Endothelial cell of umbilical vein (primary cell): Measurements from ENCODE around the gene CALCOCO1.

Experiments used
- EZH2 ChIP-seq: IDR thresholded peaks from 2 replicates; pipeline ENCODE4 v1.6.1; 2012; ENCODE audit warnings: borderline replicate concordance, low read depth, mild to moderate bottlenecking, moderate library complexity, low read length, inconsistent platforms; ENCODE audit not compliant: severe bottlenecking
- FOS ChIP-seq: IDR thresholded peaks from 2 replicates; pipeline ENCODE4 v1.6.1; 2011; ENCODE audit warnings: mild to moderate bottlenecking, low read length, moderate library complexity, borderline replicate concordance; ENCODE audit not compliant: insufficient read depth
- GATA2 ChIP-seq: IDR thresholded peaks from 2 replicates; pipeline ENCODE4 v1.7.0; 2011; ENCODE audit warnings: low read depth, mild to moderate bottlenecking, moderate library complexity, mixed read lengths, low read length; ENCODE audit not compliant: insufficient read length, insufficient read depth
- JUN ChIP-seq: IDR thresholded peaks from 2 replicates; pipeline ENCODE4 v1.6.1; 2011; ENCODE audit warnings: borderline replicate concordance, low read depth; ENCODE audit not compliant: insufficient read length, insufficient read depth
- MYC ChIP-seq: IDR thresholded peaks from one replicate; pipeline ENCODE4 v1.6.1; 2011; ENCODE audit warnings: mild to moderate bottlenecking, low read depth, low read length
- POLR2A ChIP-seq: IDR thresholded peaks from 2 replicates; pipeline ENCODE4 v1.6.1; 2012; ENCODE audit warnings: low read depth, mild to moderate bottlenecking, control low read depth, low read length
- POLR2AphosphoS5 ChIP-seq: IDR thresholded peaks from 2 replicates; pipeline ENCODE4 v1.6.1; 2012; ENCODE audit warnings: low read depth, mild to moderate bottlenecking, control low read depth, low read length, moderate library complexity; ENCODE audit not compliant: insufficient read depth
- TF ChIP-seq, protein P1 (sequence below), 2 donors: IDR thresholded peaks; 1 replicate in 1 of 2; 2 replicates in 1 of 2; pipeline ENCODE4 v1.5.1; 2011; ENCODE audit warnings: low read length in 2 of 2, mild to moderate bottlenecking in 2 of 2, moderate library complexity in 2 of 2, control low read depth in 1 of 2, inconsistent platforms in 1 of 2, low read depth in 1 of 2; ENCODE audit not compliant: insufficient read depth in 1 of 2; ENCODE audit errors: extremely low read depth in 1 of 2
- TF ChIP-seq, protein P2 (sequence below): IDR thresholded peaks from 2 replicates; pipeline ENCODE4 v1.6.1; 2011; ENCODE audit not compliant: insufficient read depth, insufficient read length

GRCh38 chr12:53676656-53677015 lies 50.6 kb downstream of the CALCOCO1 start:
- TF ChIP-seq POLR2AphosphoS5 = no peak
- TF ChIP-seq, protein P1, sequence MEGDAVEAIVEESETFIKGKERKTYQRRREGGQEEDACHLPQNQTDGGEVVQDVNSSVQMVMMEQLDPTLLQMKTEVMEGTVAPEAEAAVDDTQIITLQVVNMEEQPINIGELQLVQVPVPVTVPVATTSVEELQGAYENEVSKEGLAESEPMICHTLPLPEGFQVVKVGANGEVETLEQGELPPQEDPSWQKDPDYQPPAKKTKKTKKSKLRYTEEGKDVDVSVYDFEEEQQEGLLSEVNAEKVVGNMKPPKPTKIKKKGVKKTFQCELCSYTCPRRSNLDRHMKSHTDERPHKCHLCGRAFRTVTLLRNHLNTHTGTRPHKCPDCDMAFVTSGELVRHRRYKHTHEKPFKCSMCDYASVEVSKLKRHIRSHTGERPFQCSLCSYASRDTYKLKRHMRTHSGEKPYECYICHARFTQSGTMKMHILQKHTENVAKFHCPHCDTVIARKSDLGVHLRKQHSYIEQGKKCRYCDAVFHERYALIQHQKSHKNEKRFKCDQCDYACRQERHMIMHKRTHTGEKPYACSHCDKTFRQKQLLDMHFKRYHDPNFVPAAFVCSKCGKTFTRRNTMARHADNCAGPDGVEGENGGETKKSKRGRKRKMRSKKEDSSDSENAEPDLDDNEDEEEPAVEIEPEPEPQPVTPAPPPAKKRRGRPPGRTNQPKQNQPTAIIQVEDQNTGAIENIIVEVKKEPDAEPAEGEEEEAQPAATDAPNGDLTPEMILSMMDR (IDR thresholded peaks at IDR 0.05; ENCODE audit: extremely low read depth in 1 of 2, insufficient read depth in 1 of 2, low read depth in 1 of 2, low read length in 2 of 2) = no peak
- TF ChIP-seq POLR2A = no peak
- no peak for TF ChIP-seq EZH2
- TF ChIP-seq, protein P2, sequence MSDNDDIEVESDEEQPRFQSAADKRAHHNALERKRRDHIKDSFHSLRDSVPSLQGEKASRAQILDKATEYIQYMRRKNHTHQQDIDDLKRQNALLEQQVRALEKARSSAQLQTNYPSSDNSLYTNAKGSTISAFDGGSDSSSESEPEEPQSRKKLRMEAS = no peak
- TF ChIP-seq JUN = no peak
- no peak for TF ChIP-seq FOS
- no peak for TF ChIP-seq MYC
- TF ChIP-seq GATA2 = no peak
